Heart left ventricle (tissue), 13 donors: Measurements from ENCODE around the gene CDC42EP3.

Experiments used
- CTCF ChIP-seq, 12 donors: fragments of 200-600 bp; sonication (generic) in 4 of 12; IDR thresholded peaks; one replicate each; pipeline versions ENCODE4 v1.5.0 to v1.8.0; 2018 to 2022; ENCODE audit warnings: antibody characterized with exemption in 12 of 12, mild to moderate bottlenecking in 5 of 12
- POLR2A ChIP-seq, 2 donors: fragments of 450-650 bp; IDR thresholded peaks; one replicate each; pipeline ENCODE4 v1.6.1; 2017; ENCODE audit warnings: antibody characterized with exemption in 2 of 2, mild to moderate bottlenecking in 2 of 2, moderate library complexity in 2 of 2
- donor health status: ischemic (EF 13 %, LVEDD 7.1; RV severe dilation, severe dysfunction).
- donor health status: DM: no; HTN: yes; CAD: no.
- donor health status: DM: no; HTN: no; CAD: no.
- donor health status: ischemic (EF 25% LVEDD 6.9; RV normal size, moderate dysfunction).
- donor health status: ischemic (EF 25% LVEDD 5.7; RV mildly dilated, moderate dysfunction).
- donor health status: ischemic (EF 35%, LVEDD 5.7; RV mildly dilated, moderate dysfunction).
- donor health status: nonischemic (EF 11% LVEDD 7.7; RV severe dilation, severe dysfunction).
- donor health status: DM: yes; HTN: yes; CAD: no.
- donor health status: PGD.
- donor health status: ischemic (EF 29% LVEDD 5.4; RV normal size, mild dysfunction).
- donor health status: nonischemic (EF 23%, LVEDD 6.1; RV moderate dilation, normal function).

GRCh38 chr2:37601569-37601968, 69.9 kb downstream of the CDC42EP3 start:
- no peak for TF ChIP-seq CTCF (IDR thresholded peaks at IDR 0.05)
- no peak for TF ChIP-seq POLR2A (IDR thresholded peaks at IDR 0.05)
